NCI-H2227 treated with DMSO at 0.1 percent for 48 hours (cell line): ENCODE measurements around the gene CPT1A.

ENCODE experiments used
- DNase-seq: peaks from one replicate; lab custom pipeline; 2025; lab: John Stamatoyannopoulos, UW

CPT1A gene

GRCh38 chr11:68831124-68831523, 10.6 kb downstream of the CPT1A start:
- no peak for DNase-seq

- DNase-seq = no peak
Measured at GRCh38 chr11:68829581-68829980, 12.1 kb downstream of the CPT1A start.

- no peak for DNase-seq
Measured at GRCh38 chr11:68828957-68829356, 12.8 kb downstream of the CPT1A start.

- no peak for DNase-seq
Measured at GRCh38 chr11:68828155-68828931, 13.4 kb downstream of the CPT1A start.

DNA sequence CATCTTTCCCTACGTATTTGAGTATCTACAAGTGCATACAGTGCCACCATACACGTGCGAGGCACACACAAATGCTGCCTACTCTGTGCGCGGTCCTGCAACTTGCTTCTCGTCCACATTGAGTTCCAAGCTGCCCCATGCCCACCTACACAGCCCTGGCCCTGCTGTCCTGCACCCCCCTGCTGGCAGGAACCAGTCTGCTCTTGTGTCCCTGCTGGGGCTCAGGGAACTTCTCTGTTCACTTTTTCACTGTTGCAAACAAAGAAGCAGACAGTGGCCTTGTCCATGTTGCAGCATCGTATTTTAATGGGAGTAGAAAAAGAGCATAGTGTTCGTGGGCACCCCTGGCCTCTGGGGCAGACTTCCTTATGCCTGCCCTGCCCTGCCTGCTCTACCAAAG, 14.0 kb downstream of the CPT1A start:
- DNase-seq = no peak

- no peak for DNase-seq
Measured at GRCh38 chr11:68826726-68827125, 15.0 kb downstream of the CPT1A start.

DNA sequence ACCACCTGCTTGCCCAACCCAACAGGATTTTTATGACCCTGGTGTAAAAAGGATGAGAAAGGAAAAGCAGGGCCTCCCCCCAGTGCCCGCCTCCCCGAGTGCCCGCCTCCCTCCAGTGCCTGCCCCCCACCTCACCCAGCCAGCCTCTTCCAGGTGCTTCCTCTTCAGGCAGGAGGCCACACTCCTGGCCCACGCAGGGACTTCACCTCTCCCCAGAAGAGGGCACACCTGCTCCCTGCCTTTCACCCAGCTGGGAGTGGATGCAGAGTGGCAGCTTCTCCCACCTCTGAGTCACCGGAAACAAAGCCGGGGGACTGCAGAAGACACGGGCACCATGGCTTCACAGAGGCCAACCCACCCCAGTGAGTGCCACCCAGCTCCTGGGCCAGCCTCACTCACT, 16.1 kb downstream of the CPT1A start:
- no peak for DNase-seq

DNA sequence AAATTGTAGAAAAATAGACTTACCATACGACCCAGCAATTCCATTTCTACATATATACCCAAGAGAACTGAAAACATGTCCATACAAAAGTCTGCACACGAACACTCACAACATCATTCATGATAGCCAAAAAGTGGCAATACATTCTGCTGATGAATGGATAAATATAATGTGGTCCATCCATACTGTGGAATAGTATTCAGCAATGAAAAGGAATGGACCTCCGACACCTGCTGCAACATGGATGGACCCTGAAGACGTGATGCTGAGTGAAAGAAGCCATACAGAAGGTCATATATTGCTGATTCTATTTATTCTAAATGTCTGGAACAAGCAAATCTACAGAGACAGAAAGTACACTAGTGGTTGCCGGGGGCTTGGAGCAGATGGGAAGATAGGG, 19.2 kb downstream of the CPT1A start:
- DNase-seq = no peak

DNA sequence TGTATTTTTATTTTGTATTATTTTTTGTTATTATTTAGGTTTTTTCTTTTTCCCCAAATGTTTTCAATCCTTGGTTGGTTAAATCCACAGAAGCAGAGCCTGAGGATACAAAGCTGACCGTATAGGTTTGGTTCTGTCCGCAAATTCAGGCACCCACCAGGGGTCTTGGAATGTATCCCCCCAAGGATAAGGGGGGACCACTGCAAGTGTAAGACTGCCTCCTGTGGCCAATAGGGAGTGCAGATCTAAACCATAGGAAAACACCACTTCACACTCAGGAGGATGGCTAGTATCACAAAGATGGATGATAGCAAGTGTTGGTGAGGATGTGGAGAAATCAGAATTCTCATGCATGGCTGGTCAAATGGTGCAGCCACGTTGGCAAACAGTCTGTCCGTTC, 20.0 kb downstream of the CPT1A start:
- DNase-seq = no peak

- DNase-seq = peak; percentile 43
Measured at GRCh38 chr11:68819362-68819761, 22.4 kb downstream of the CPT1A start.

GRCh38 chr11:68818181-68818580, 23.5 kb downstream of the CPT1A start:
- no peak for DNase-seq

DNA sequence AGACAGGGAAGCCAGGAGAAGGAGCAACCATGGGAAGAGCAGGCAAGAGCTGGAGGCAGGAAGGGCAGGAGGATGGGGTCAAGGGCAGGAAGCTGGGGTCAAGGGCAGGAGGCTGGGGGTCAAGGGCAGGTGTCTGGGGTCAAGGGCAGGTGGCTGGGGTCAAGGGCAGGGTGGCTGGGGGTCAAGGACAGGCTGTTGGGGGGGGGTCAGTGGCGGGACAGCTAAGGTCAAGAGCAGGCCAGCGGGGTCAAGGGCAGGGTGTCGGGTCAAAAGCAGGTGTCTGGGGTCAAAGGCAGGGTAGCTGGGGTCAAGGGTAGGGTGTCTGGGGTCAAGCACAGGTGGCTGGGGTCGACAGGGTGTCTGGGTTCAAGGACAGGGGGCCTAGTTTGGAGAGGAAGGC, 24.2 kb downstream of the CPT1A start:
- no peak for DNase-seq

DNA sequence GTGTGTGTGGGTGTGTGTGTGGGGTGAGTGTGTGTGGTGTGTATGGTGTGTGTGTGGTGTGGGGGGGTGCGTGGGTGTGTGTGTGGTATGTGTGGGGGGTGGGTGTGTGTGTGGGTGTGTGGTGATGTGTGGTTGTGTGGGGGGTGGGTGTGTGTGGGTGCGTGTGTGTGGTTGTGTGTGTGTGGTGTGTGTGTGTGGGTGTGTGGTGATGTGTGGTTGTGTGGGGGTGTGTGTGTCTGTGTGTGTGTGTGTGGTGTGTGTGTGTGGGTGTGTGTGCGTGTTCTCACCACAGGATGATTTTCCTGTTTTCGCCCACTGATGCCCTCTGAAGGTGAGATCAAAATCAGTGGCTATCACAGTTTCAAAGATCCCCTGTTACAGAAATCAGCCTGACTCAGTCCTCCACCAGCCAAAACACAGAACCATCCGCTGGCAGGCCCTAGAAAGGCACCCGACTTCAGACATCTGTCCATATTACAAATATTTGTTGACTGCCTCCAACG, 24.7 kb downstream of the CPT1A start:
- no peak for DNase-seq

GRCh38 chr11:68816251-68816776, 25.4 kb downstream of the CPT1A start:
- no peak for DNase-seq

GRCh38 chr11:68813773-68814172, 27.9 kb downstream of the CPT1A start:
- DNase-seq = no peak

DNA sequence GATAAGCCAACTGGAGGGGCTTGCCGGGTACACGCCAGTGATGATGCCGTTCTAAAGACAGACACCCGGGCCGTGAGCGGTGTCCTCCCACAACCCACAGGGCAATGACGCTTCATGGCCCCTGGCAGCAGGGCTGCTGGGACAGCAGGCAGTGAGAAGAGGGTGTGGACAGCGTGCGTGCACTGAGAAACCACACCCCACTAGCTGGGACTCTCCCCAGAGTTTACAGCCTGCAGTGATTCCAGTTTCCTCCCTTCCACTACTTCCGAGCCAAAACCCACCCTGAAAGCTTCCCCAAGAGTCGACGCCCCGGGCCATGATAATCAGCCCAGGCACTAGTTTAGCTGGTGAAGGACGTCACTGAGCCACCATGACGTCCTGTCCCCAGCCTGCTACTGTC, 29.2 kb downstream of the CPT1A start:
- no peak for DNase-seq

- no peak for DNase-seq
Measured at GRCh38 chr11:68810164-68810563, 31.6 kb downstream of the CPT1A start.

GRCh38 chr11:68809506-68809905, 32.2 kb downstream of the CPT1A start:
- no peak for DNase-seq

DNA sequence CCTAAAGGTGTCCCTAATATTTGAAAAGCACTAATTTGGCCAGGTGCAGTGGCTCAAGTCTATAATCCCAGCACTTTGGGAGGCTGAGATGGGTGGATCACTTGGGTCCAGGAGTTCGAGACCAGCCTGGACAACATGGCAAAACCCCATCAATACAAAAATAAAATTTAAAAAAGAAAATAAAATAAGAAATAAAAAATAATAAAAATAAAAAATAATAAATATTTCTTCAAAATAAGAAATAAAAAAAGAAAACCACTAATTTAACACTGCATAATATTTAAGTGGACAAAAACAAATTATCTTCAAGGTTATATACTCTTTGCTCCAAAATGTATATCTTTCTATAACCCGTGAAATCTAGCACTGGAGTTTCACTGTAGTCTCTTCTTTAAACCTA, 32.9 kb downstream of the CPT1A start:
- no peak for DNase-seq

- DNase-seq = no peak
Measured at GRCh38 chr11:68806931-68807844, 34.5 kb downstream of the CPT1A start.

- DNase-seq = no peak
Measured at GRCh38 chr11:68804786-68805185, 36.9 kb downstream of the CPT1A start.

DNA sequence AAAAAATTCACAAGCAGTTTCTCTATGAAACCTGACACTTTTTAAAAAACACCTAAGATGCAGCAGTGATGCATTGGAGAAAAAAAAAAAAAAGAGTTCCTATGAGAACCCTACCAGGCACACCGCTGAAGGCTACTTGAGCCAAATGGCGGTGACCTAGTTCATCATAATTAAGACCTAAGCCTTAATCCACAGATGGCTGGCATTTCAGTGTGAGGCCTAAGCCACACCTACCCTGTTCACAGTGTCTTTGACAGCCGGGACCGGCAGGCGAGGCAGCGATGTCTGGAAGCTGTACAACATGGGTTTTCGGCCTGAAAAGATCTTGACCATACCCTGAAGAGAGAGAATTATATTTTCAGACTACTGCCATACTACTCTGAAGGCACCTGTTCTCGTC, 38.0 kb downstream of the CPT1A start:
- no peak for DNase-seq
